GM12878 (cell line): ENCODE measurements around the gene ASCC1. TPM values are rescaled to one million over a fixed set of nuclear protein-coding genes. Genes with fewer than 3 reads are reported as not detected.
"Not testable (repeated sequence)": the region's sequence is repeated elsewhere in the genome, so short reads cannot be mapped to it uniquely, and the experiment has no call there.

ENCODE experiments used
- ATAC-seq: fragments of 200-7000 bp; cut with Tn5 transposase; 3 replicates; pipeline ENCODE4 v1.9.1; 2020; ENCODE audit warnings: mild to moderate bottlenecking, moderate library complexity
- BruUV-seq: library from RNA; stranded (reverse); fragments of 400-500 nt; replicated peaks from 2 replicates; lab custom pipeline; 2021; lab: Mats Ljungman, UMichigan
- CTCF ChIA-PET: fragments of 300-600 bp; sonication (Branson Sonifier 250); formaldehyde crosslinking; extraction: SDS; loops from one replicate; lab custom pipeline; 2021; ENCODE audit warnings: inconsistent platforms; lab: Yijun Ruan, JAX
- POLR2A ChIA-PET: fragments of 350-600 bp; formaldehyde crosslinking; extraction: SDS; loops from one replicate; lab custom pipeline; 2021; ENCODE audit warnings: inconsistent platforms; lab: Charles Lee
- RAD21 ChIA-PET: fragments of 300-600 bp; sonication (Branson Sonifier 250); formaldehyde crosslinking; loops from one replicate; lab custom pipeline; 2023; ENCODE audit warnings: antibody characterized with exemption; ENCODE audit not compliant: unreplicated experiment; lab: Charles Lee
- SMC1A ChIA-PET: fragments of 300-600 bp; sonication (Branson Sonifier 250); formaldehyde crosslinking; loops from one replicate; lab custom pipeline; 2023; ENCODE audit not compliant: unreplicated experiment, uncharacterized antibody; lab: Charles Lee
- DNase-seq: peaks from one replicate; pipeline ENCODE4 v3.0.0-alpha.2; 2011; ENCODE audit warnings: low read depth, low spot score
- FAIRE-seq: peaks from 3 replicates; lab custom pipeline; 2011; peaks lifted over from hg19 to GRCh38; lab: Jason Lieb, UNC
- H2AFZ ChIP-seq: 2 replicates; pipeline ENCODE4 v1.6.0; 2011; ENCODE audit warnings: low read depth, low read length, control low read depth; ENCODE audit not compliant: control insufficient read depth
- H3K27ac ChIP-seq: 2 replicates; pipeline ENCODE4 v1.5.1; 2011; ENCODE audit warnings: control low read depth; ENCODE audit not compliant: control insufficient read depth, insufficient read depth
- H3K27me3 ChIP-seq, 2 experiments: replicated peaks in 1 of 2; 2 replicates each; pipeline versions ENCODE4 v1.6.0 to v1.6.1; 2011; ENCODE audit warnings: low read length in 1 of 2; ENCODE audit not compliant: control insufficient read depth in 2 of 2, insufficient read depth in 2 of 2
- H3K36me3 ChIP-seq, 2 experiments: 2 replicates each; pipeline ENCODE4 v1.5.1; 2011; ENCODE audit warnings: low read length in 1 of 2; ENCODE audit not compliant: control insufficient read depth in 2 of 2, insufficient read depth in 2 of 2
- H3K4me1 ChIP-seq: 2 replicates; pipeline ENCODE4 v1.6.1; 2011; ENCODE audit warnings: mild to moderate bottlenecking, low read length, moderate library complexity, mixed read lengths; ENCODE audit not compliant: control insufficient read depth, insufficient read depth
- H3K4me2 ChIP-seq: 2 replicates; pipeline ENCODE4 v1.6.0; 2011; ENCODE audit warnings: control low read depth; ENCODE audit not compliant: control insufficient read depth, insufficient read depth
- H3K4me3 ChIP-seq: fragments of 200-600 bp; sonication (generic); 2 replicates; pipeline ENCODE4 v1.5.1; 2016
- H3K79me2 ChIP-seq: 2 replicates; pipeline ENCODE4 v1.6.0; 2011; ENCODE audit warnings: low read length; ENCODE audit not compliant: control insufficient read depth, insufficient read depth
- H3K9ac ChIP-seq: 2 replicates; pipeline ENCODE4 v1.8.0; 2011; ENCODE audit warnings: low read length, control low read depth, mixed read lengths; ENCODE audit not compliant: control insufficient read depth, insufficient read depth
- H3K9me3 ChIP-seq: replicated peaks from 3 replicates; pipeline ENCODE4 v1.5.1; 2011; ENCODE audit warnings: mild to moderate bottlenecking, low read length; ENCODE audit not compliant: control insufficient read depth, insufficient read depth
- H4K20me1 ChIP-seq: 2 replicates; pipeline ENCODE4 v1.6.0; 2011; ENCODE audit not compliant: control insufficient read depth, insufficient read depth
- BRCA1 ChIP-seq: IDR thresholded peaks from 2 replicates; pipeline ENCODE4 v1.6.1; 2011; ENCODE audit warnings: low read depth, low read length, improper control_type of control experiment
- POLR2AphosphoS5 ChIP-seq: IDR thresholded peaks from 2 replicates; pipeline ENCODE4 v1.6.1; 2011; ENCODE audit warnings: mild to moderate bottlenecking, low read length, inconsistent platforms
- USF1 ChIP-seq: IDR thresholded peaks from 2 replicates; pipeline ENCODE4 v1.6.1; 2011; ENCODE audit warnings: borderline replicate concordance, low read depth, mild to moderate bottlenecking, moderate library complexity, mixed read lengths, low read length; ENCODE audit not compliant: insufficient read depth; ENCODE audit errors: extremely low read length
- WGBS: methylation state at CpG from one replicate; pipeline ENCODE4 v1.1.6; 2016; ENCODE audit warnings: low lambda C conversion rate; ENCODE audit not compliant: insufficient replicate concordance, insufficient coverage; ENCODE audit errors: missing lambda C conversion rate; 5-methylcytosine and 5-hydroxymethylcytosine counted together
- in situ Hi-C: fragments of 300-500 bp; cut with MboI; formaldehyde crosslinking; loops from 9 replicates; pipeline ENCODE4 v1.14.3; 2018; ENCODE audit warnings: mixed read lengths
- intact Hi-C: fragments of 100-400 bp; cut with micrococcal nuclease; formaldehyde crosslinking; loops from one replicate; pipeline ENCODE4 v1.14.2; 2022; ENCODE audit not compliant: unreplicated experiment
- polyA plus RNA-seq, 11 experiments: library from polyadenylated mRNA; depleted of rRNA in 4 of 11; unstranded in 6 of 11; stranded (reverse) in 5 of 11; fragments of >200 nt; fragmentation: Nextera tagmentation in 4 of 11; fragmentation: Illumina TruSeq in 1 of 11; extraction: Ambion mirVana in 4 of 11; extraction: Trizol in 1 of 11; gene quantifications; 1 replicate in 1 of 11; 2 replicates in 10 of 11; pipeline versions ENCODE4 v1.2.1 to v1.2.3, GENCODE V29; 2011 to 2016; ENCODE audit warnings: inconsistent platforms in 2 of 11, missing spikeins in 2 of 11, low read depth in 1 of 11
- total RNA-seq, 4 experiments: library from RNA; depleted of rRNA in 3 of 4; stranded (reverse); fragments of >200 nt in 3 of 4; fragmentation: Illumina TruSeq in 1 of 4; extraction: Trizol in 1 of 4; gene quantifications; 2 replicates each; pipeline versions ENCODE4 v1.2.1 to v1.2.3, GENCODE V29; 2013 to 2021
- TF ChIP-seq, protein P1 (sequence below): fragments of 450-650 bp; conservative IDR thresholded peaks from 2 replicates; pipeline ENCODE4 v1.6.1; 2017; ENCODE audit warnings: mild to moderate bottlenecking, moderate library complexity

Gene ASCC1
- total and polyA plus RNA-seq, 10 of the 15 experiments (the other 5 are each of a cell fraction or from before 2014, with no cell fraction given): 23.3 to 80.6 (median 42.8) TPM

- Histone ChIP-seq H3K4me3 (no peak overlapping the region), H3K27me3 (no peaks in the 10 kb centered on the region), H3K9ac (no peak overlapping the region), H3K79me2 (peaks cover 40% of the 10 kb centered on the region), H3K4me2 (no peak overlapping the region), H3K27ac (no peak overlapping the region), H2AFZ (no peak overlapping the region), H4K20me1 (no peaks in the 10 kb centered on the region), H3K9me3 (no peaks in the 10 kb centered on the region), H3K4me1 (peaks cover 15% of the 10 kb centered on the region), H3K36me3 (peaks cover 1 to 29% of the 10 kb centered on the region in 2 experiments; a peak in 3 of 4 replicates)
- in situ Hi-C loops: loop anchor here (5.0 kb wide), 1 partner anchor 111 kb away; no protein-coding TSS in a partner anchor
- SMC1A ChIA-PET: interaction anchor here (0.7 to 9.4 kb wide), 13 partner anchors 10 to 181 kb away, joined by 3 to 122 read pairs (median 4); partner anchors contain the start of gene DDIT4
- POLR2A ChIA-PET: interaction anchor here (0.6 to 2.1 kb wide), 7 partner anchors 9 to 1523 kb away, joined by 3 to 10 read pairs (median 5); no protein-coding TSS in a partner anchor
- intact Hi-C loops: no loop called here
- CTCF ChIA-PET: interaction anchor here (0.8 to 9.7 kb wide), 10 partner anchors 11 to 270 kb away, joined by 3 to 127 read pairs (median 6); partner anchors contain the start of gene DDIT4
- TF ChIP-seq BRCA1: no peak
- no peak for TF ChIP-seq USF1
- TF ChIP-seq POLR2AphosphoS5: no peak
- TF ChIP-seq, protein P1, sequence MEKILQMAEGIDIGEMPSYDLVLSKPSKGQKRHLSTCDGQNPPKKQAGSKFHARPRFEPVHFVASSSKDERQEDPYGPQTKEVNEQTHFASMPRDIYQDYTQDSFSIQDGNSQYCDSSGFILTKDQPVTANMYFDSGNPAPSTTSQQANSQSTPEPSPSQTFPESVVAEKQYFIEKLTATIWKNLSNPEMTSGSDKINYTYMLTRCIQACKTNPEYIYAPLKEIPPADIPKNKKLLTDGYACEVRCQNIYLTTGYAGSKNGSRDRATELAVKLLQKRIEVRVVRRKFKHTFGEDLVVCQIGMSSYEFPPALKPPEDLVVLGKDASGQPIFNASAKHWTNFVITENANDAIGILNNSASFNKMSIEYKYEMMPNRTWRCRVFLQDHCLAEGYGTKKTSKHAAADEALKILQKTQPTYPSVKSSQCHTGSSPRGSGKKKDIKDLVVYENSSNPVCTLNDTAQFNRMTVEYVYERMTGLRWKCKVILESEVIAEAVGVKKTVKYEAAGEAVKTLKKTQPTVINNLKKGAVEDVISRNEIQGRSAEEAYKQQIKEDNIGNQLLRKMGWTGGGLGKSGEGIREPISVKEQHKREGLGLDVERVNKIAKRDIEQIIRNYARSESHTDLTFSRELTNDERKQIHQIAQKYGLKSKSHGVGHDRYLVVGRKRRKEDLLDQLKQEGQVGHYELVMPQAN: no peak
- no peak for ATAC-seq
- DNase-seq: no peak
- no peak for FAIRE-seq
- RAD21 ChIA-PET: interaction anchor here (0.6 to 2.5 kb wide), 11 partner anchors 10 to 178 kb away, joined by 3 to 11 read pairs (median 3); partner anchors contain the start of genes ANAPC16 and ASCC1
- WGBS: 72% methylated on average over 5 of the region's 6 CpGs
- BruUV-seq: no TSS peak
Measured at GRCh38 chr10:72226418-72227027, 10.4 kb upstream of the ASCC1 start.

GRCh38 chr10:72224191-72224590, 8.1 kb upstream of the ASCC1 start:
- ATAC-seq, BruUV-seq, H2AFZ ChIP-seq, H3K9ac ChIP-seq, H4K20me1 ChIP-seq, DNase-seq, H3K4me2 ChIP-seq, intact Hi-C loops, FAIRE-seq, H3K4me3 ChIP-seq, H3K9me3 ChIP-seq, H3K27me3 ChIP-seq, in situ Hi-C loops: not testable (repeated sequence)
- POLR2A ChIA-PET: interaction anchor here (0.6 to 2.1 kb wide), 9 partner anchors 13 to 176 kb away, joined by 3 to 6 read pairs (median 4); no protein-coding TSS in a partner anchor
- SMC1A ChIA-PET: interaction anchor here (0.6 to 9.4 kb wide), 28 partner anchors 11 to 176 kb away, joined by 3 to 122 read pairs (median 4); partner anchors contain the start of gene DDIT4
- Histone ChIP-seq H3K4me1 (peaks cover 25% of the 10 kb centered on the region), H3K36me3 (peaks cover 1 to 22% of the 10 kb centered on the region in 2 experiments; a peak in 3 of 4 replicates), H3K27ac (peak overlapping the region; percentile 47), H3K79me2 (peaks cover 47% of the 10 kb centered on the region)
- RAD21 ChIA-PET: interaction anchor here (0.7 to 10.2 kb wide), 22 partner anchors 16 to 328 kb away, joined by 3 to 129 read pairs (median 6); partner anchors contain the start of gene DDIT4
- WGBS: 94% methylated on average over 6 of the region's 6 CpGs
- CTCF ChIA-PET: interaction anchor here (0.6 to 9.7 kb wide), 29 partner anchors 8 to 596 kb away, joined by 3 to 127 read pairs (median 5); no protein-coding TSS in a partner anchor
